HUDEP-2 (cell line): ENCODE measurements around the gene C16orf90.
"Not testable (repeated sequence)": the region's sequence is repeated elsewhere in the genome, so short reads cannot be mapped to it uniquely, and the experiment has no call there.

Experiments
- DNase-seq, 76 experiments: peaks; one replicate each; lab custom pipeline; 2025; ENCODE audit not compliant: unreplicated experiment in 76 of 76; lab: John Stamatoyannopoulos, UW

The C16orf90 gene

GRCh38 chr16:3485097-3485745 is 10.1 kb downstream of the C16orf90 start:
- DNase-seq = no peak

- DNase-seq = no peak
Measured at GRCh38 chr16:3484318-3485096, 10.8 kb downstream of the C16orf90 start.

GRCh38 chr16:3482659-3483241 is 12.5 kb downstream of the C16orf90 start:
- no peak for DNase-seq

GRCh38 chr16:3481696-3482658 is 13.3 kb downstream of the C16orf90 start:
- no peak for DNase-seq

- DNase-seq = no peak
Measured at GRCh38 chr16:3480901-3481695, 14.2 kb downstream of the C16orf90 start.

GRCh38 chr16:3479654-3480216 is 15.6 kb downstream of the C16orf90 start:
- no peak for DNase-seq

GRCh38 chr16:3478242-3478925 is 16.9 kb downstream of the C16orf90 start:
- no peak for DNase-seq

- DNase-seq = no peak
Measured at GRCh38 chr16:3476409-3476808, 18.9 kb downstream of the C16orf90 start.

- no peak for DNase-seq
Measured at GRCh38 chr16:3475604-3476375, 19.5 kb downstream of the C16orf90 start.

- DNase-seq = not testable (repeated sequence)
Measured at GRCh38 chr16:3474870-3475269, 20.4 kb downstream of the C16orf90 start.

GRCh38 chr16:3474136-3474779 is 21.0 kb downstream of the C16orf90 start:
- DNase-seq = peak in 66 of 76 experiments; percentile 8 to 80 (median 58)

- not testable (repeated sequence) for DNase-seq
Measured at GRCh38 chr16:3473596-3473943, 21.7 kb downstream of the C16orf90 start.

GRCh38 chr16:3472878-3473595 is 22.3 kb downstream of the C16orf90 start:
- no peak for DNase-seq

GRCh38 chr16:3471518-3472176 is 23.6 kb downstream of the C16orf90 start:
- DNase-seq = no peak

- no peak for DNase-seq
Measured at GRCh38 chr16:3470723-3471122, 24.6 kb downstream of the C16orf90 start.

GRCh38 chr16:3469736-3470135 is 25.6 kb downstream of the C16orf90 start:
- no peak for DNase-seq

- DNase-seq = no peak
Measured at GRCh38 chr16:3468501-3468900, 26.8 kb downstream of the C16orf90 start.
